ENCODE results near the gene PPP6R3. TPM values are rescaled to one million over a fixed set of nuclear protein-coding genes. Genes with fewer than 3 reads are reported as not detected.

The PPP6R3 gene
- total and polyA plus RNA-seq, 2 of the 8 experiments (the other 6 are each of a cell fraction or from before 2014, with no cell fraction given), result 44.6 to 150 TPM

DNA sequence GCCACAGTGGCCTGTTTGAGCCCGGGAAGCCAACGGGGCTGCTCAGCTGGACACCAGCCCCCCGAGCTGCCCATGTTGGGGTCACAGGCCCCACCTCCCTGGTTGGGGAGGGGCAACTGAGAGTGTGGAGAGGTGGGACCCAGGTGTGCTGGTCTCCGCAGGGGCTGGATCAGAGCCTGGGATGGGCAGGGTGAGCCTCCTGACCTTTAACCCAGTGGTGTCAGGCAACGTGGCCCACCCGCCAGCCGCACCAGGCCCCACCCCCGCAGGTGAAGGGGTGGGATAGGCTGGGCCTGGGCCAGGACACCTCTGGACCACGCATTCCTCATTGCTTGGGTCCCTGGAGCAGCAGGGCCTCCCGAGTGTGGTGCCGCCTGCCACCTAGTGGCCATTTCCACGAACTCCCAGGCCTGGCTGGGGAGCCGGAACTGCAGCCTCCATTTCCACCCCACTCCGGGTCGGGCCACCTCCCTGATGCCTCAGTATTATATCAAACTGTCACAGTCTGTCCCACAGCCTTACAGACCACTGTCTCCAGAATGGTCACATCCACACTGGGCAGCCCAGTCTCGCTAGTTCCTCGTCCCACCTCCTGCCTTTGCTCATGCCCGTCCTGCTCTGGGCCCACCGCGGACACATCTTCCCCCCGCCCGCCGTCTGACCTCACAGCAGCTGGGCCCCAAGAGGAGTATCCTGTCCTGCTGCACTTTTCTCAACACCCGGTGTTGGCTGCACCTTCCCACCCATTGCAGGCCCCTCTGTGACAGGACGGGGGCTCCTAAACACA is 13.3 kb upstream of the PPP6R3 start (continued):
- no peak for TF ChIP-seq CBX8 (IDR thresholded peaks at IDR 0.05; ENCODE audit: borderline replicate concordance, low read depth, low read length)
- TF ChIP-seq TEAD4 (IDR thresholded peaks at IDR 0.05; ENCODE audit: low read depth, low read length), result peak; percentile 70
- no peak for TF ChIP-seq TBP (IDR thresholded peaks at IDR 0.05; ENCODE audit: low read depth, low read length)
- TF ChIP-seq CHD7 (IDR thresholded peaks at IDR 0.05; ENCODE audit: insufficient replicate concordance, low read length), result no peak
- no peak for TF ChIP-seq SIRT6 (IDR thresholded peaks at IDR 0.05; ENCODE audit: low read length)
- TF ChIP-seq, protein P1, sequence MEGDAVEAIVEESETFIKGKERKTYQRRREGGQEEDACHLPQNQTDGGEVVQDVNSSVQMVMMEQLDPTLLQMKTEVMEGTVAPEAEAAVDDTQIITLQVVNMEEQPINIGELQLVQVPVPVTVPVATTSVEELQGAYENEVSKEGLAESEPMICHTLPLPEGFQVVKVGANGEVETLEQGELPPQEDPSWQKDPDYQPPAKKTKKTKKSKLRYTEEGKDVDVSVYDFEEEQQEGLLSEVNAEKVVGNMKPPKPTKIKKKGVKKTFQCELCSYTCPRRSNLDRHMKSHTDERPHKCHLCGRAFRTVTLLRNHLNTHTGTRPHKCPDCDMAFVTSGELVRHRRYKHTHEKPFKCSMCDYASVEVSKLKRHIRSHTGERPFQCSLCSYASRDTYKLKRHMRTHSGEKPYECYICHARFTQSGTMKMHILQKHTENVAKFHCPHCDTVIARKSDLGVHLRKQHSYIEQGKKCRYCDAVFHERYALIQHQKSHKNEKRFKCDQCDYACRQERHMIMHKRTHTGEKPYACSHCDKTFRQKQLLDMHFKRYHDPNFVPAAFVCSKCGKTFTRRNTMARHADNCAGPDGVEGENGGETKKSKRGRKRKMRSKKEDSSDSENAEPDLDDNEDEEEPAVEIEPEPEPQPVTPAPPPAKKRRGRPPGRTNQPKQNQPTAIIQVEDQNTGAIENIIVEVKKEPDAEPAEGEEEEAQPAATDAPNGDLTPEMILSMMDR (IDR thresholded peaks at IDR 0.05; ENCODE audit: control extremely low read depth in 1 of 3, insufficient read depth in 1 of 3, low read depth in 1 of 3, low read length in 3 of 3), result peak; percentile 89 to 96 (median 94)
- no peak for TF ChIP-seq NANOG (IDR thresholded peaks at IDR 0.05; ENCODE audit: insufficient read depth, low read depth, low read length, poor library complexity, severe bottlenecking)
